Esophagus muscularis mucosa (tissue), 4 donors: Measurements from ENCODE around the gene ZNF319. TPM values are rescaled to one million over a fixed set of nuclear protein-coding genes. Genes with fewer than 3 reads are reported as not detected.

Experiments used
- DNase-seq: peaks from one replicate; pipeline ENCODE4 v3.0.0-alpha.2; 2017; ENCODE audit errors: extremely low spot score
- H3K27ac ChIP-seq, 4 donors: fragments of 200-600 bp; sonication (generic); replicated peaks in 1 of 4; 1 replicate in 3 of 4; 2 replicates in 1 of 4; pipeline ENCODE4 v1.5.1; 2016 to 2019; ENCODE audit warnings: mild to moderate bottlenecking in 1 of 4
- H3K27me3 ChIP-seq, 4 donors: fragments of 200-600 bp; sonication (generic); one replicate each; pipeline versions ENCODE4 v1.5.1 to v1.6.0; 2016 to 2019
- H3K36me3 ChIP-seq, 4 donors: fragments of 200-600 bp; sonication (generic); one replicate each; pipeline ENCODE4 v1.5.1; 2016 to 2019
- H3K4me1 ChIP-seq, 4 donors: fragments of 200-600 bp; sonication (generic); one replicate each; pipeline ENCODE4 v1.5.1; 2016 to 2019
- H3K4me3 ChIP-seq, 4 donors: fragments of 200-600 bp; sonication (generic); 1 replicate in 2 of 4; 2 replicates in 2 of 4; pipeline ENCODE4 v1.5.1; 2016 to 2019; ENCODE audit warnings: mild to moderate bottlenecking in 4 of 4, moderate library complexity in 1 of 4
- H3K9me3 ChIP-seq, 4 donors: fragments of 200-600 bp; sonication (generic); 1 replicate in 3 of 4; 2 replicates in 1 of 4; pipeline ENCODE4 v1.5.1; 2016 to 2019
- CTCF ChIP-seq, 3 experiments: fragments of 200-600 bp in 2 of 3; fragments of 450-650 bp in 1 of 3; sonication (generic) in 2 of 3; IDR thresholded peaks; one replicate each; pipeline ENCODE4 v1.5.1; 2017 to 2019; ENCODE audit warnings: antibody characterized with exemption in 3 of 3, mild to moderate bottlenecking in 2 of 3, moderate library complexity in 1 of 3
- EP300 ChIP-seq: sonication (generic); formaldehyde crosslinking; IDR thresholded peaks from one replicate; pipeline ENCODE4 v1.6.1; 2017; ENCODE audit warnings: antibody characterized with exemption
- POLR2A ChIP-seq: fragments of 450-650 bp; IDR thresholded peaks from one replicate; pipeline ENCODE4 v1.6.1; 2017; ENCODE audit warnings: antibody characterized with exemption, moderate library complexity, mild to moderate bottlenecking, low read depth
- POLR2AphosphoS5 ChIP-seq, 2 donors: sonication (generic); formaldehyde crosslinking; IDR thresholded peaks; one replicate each; pipeline ENCODE4 v1.6.1; 2017; ENCODE audit warnings: antibody characterized with exemption in 2 of 2
- WGBS: methylation state at CpG from one replicate; pipeline ENCODE4 v1.1.5; 2018; 5-methylcytosine and 5-hydroxymethylcytosine counted together
- intact Hi-C: fragments of 100-400 bp; cut with DNase I; formaldehyde crosslinking; loops from one replicate; pipeline ENCODE4 v1.15.1; 2023
- total RNA-seq, 4 donors: library from RNA; depleted of rRNA; stranded (reverse); fragments of >200 nt; gene quantifications; one replicate each; pipeline versions ENCODE4 v1.1.0 to v1.2.1, GENCODE V29; 2016

Gene ZNF319
- total RNA-seq, 4 donors from 2014 or later, result 7.1 to 20.9 (median 12.8) TPM

DNA sequence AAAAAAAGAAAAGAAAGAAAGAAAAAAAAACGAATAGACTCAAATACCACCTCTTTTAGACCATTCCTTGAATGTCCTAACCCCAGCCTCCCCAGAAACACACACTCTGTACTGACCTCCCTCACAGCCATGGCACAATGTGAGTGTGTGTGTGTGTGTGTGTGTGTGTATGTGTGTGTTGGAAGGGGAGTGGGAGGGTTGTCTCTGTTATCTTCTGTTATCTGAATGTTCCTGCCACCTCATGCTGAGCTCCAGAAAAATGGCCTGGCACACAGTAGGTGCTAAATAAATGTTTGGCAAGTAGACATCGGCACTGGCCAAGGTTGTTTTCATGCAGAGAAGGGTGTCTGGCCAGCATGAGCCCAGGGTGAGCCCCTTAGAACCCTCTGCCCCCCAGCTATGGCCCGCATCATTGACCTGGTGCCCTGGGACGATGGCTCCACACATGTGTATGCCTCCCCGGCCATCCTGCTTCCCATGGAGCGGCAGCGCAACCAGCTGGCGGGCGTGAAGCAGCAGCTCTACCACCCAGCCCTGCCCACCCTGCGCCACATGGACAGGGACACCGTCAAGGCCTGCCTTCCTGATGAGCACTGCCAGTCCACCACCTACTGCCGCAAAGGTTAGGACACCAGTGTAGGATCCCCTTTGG lies 22.9 kb downstream of the ZNF319 start:
- H3K9me3 ChIP-seq, result no peaks in the 10 kb centered on the region
- 80% methylated on average over 6 of the region's 12 CpGs for WGBS
- H3K27ac ChIP-seq, result no peak overlapping the region
- no peaks in the 10 kb centered on the region for H3K36me3 ChIP-seq
- intact Hi-C loops, result no loop called here
- DNase-seq, result no peak
- H3K4me3 ChIP-seq, result no peak overlapping the region
- peaks cover 0 to 14% (median 10%) of the 10 kb centered on the region in 4 donors for H3K4me1 ChIP-seq
- H3K27me3 ChIP-seq, result no peaks in the 10 kb centered on the region
- TF ChIP-seq POLR2A (no peak), POLR2AphosphoS5 (IDR thresholded peaks at IDR 0.05) (no peak), EP300 (no peak), CTCF (IDR thresholded peaks at IDR 0.05) (no peak)

DNA sequence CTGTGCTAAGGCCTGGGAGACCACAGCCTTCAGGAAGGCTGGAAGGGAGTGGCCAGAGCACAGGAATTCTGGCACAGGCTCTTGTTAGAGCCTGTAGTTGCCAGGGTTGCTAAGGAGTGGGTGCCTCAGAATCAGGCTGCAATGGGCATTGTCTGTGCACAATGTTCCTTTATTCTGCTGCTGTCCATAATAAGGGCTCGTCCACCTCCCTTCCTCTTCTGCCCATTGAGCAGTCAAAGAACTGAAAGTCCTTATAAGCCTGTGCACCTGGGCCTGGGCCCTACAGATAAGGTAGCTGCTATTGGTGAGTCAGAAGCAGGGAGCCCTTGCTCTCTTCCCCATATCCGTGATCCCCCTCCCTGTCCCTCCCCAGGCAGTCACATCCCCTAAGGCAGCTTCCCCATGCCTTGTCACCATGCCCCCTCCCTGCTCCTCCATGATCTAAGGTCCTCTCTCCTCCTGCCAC lies 24.1 kb downstream of the ZNF319 start:
- 55% methylated on average over 2 of the region's 2 CpGs for WGBS
- no peaks in the 10 kb centered on the region for H3K9me3 ChIP-seq
- peaks cover 0 to 14% (median 10%) of the 10 kb centered on the region in 4 donors for H3K4me1 ChIP-seq
- no peak for DNase-seq
- H3K27ac ChIP-seq, result peak overlapping the region in 3 of 4 donors; percentile 22 to 51 (median 31)
- H3K36me3 ChIP-seq, result no peaks in the 10 kb centered on the region
- intact Hi-C loops, result no loop called here
- no peak for TF ChIP-seq POLR2A
- no peak for TF ChIP-seq CTCF (IDR thresholded peaks at IDR 0.05)
- no peak for TF ChIP-seq POLR2AphosphoS5 (IDR thresholded peaks at IDR 0.05)
- TF ChIP-seq EP300, result no peak
- no peaks in the 10 kb centered on the region for H3K27me3 ChIP-seq
- no peak overlapping the region for H3K4me3 ChIP-seq

GRCh38 chr16:57972306-57972705 lies 28.2 kb downstream of the ZNF319 start:
- H3K36me3 ChIP-seq, result no peaks in the 10 kb centered on the region
- H3K4me3 ChIP-seq, result no peak overlapping the region
- no peak overlapping the region for H3K27ac ChIP-seq
- WGBS, result 76% methylated on average over 4 of the region's 4 CpGs
- no peaks in the 10 kb centered on the region for H3K9me3 ChIP-seq
- intact Hi-C loops, result no loop called here
- DNase-seq, result no peak
- H3K4me1 ChIP-seq, result peaks cover 0 to 14% (median 10%) of the 10 kb centered on the region in 4 donors
- TF ChIP-seq CTCF (IDR thresholded peaks at IDR 0.05) (no peak), EP300 (no peak), POLR2AphosphoS5 (IDR thresholded peaks at IDR 0.05) (no peak), POLR2A (no peak)
- no peaks in the 10 kb centered on the region for H3K27me3 ChIP-seq

DNA sequence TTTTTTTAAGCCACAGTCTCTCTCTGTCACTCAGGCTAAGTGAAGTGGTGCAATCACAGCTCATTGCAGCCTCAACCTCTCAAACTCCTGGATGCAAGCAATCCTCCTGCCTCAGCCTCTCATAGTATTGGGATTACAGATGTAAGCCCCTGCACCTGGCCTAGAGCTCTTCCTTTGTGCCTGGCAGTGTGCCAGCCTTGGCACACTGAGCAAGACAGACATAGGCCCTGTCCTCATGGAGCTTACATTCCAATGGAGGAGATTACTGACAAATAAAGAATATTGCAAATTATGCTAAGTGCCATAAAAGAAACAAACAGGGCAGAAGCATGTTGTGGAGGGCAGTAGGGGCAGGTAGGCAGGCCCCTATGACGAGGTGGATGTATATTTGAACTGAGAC lies 28.6 kb downstream of the ZNF319 start:
- intact Hi-C loops, result no loop called here
- peaks cover 0 to 13% (median 10%) of the 10 kb centered on the region in 4 donors for H3K4me1 ChIP-seq
- no peaks in the 10 kb centered on the region for H3K27me3 ChIP-seq
- H3K27ac ChIP-seq, result no peak overlapping the region
- no peaks in the 10 kb centered on the region for H3K36me3 ChIP-seq
- WGBS, result 74% methylated on average over 1 of the region's 1 CpG
- H3K9me3 ChIP-seq, result no peaks in the 10 kb centered on the region
- no peak for DNase-seq
- TF ChIP-seq EP300 (no peak), CTCF (IDR thresholded peaks at IDR 0.05) (no peak), POLR2A (no peak), POLR2AphosphoS5 (IDR thresholded peaks at IDR 0.05) (no peak)
- no peak overlapping the region for H3K4me3 ChIP-seq

DNA sequence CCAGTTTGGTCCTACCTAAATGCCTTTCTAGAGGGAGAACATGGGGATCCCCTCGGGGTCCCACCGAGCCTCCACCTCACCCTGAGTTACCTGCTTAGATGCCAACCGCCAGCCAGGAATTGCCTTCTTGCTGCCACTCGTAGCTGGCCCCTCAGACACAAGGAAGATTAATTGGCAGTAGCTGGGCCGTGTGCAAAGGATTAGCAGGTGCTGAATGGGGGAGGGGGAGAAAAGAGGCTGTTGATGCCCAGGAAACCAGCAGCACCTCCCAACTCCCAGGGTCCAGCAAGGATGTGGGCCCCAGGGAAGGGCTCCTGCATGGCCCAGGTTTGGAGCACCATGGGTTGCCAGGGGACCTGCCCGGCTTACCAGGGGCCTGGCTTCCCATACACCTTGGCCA lies 29.5 kb downstream of the ZNF319 start, which contains the start of gene CNGB1:
TSS of gene CNGB1 (minus strand) at position 159 of the 400 bp plus-strand sequence. CDS start 3,842 bp downstream, outside the sequence.
- peaks cover 0 to 4% (median 3%) of the 10 kb centered on the region in 4 donors for H3K4me1 ChIP-seq
- H3K27ac ChIP-seq, result no peak within 1 kb of the TSS
- no peaks in the 10 kb centered on the region for H3K36me3 ChIP-seq
- no peaks in the 10 kb centered on the region for H3K27me3 ChIP-seq
- no peaks in the 10 kb centered on the region for H3K9me3 ChIP-seq
- intact Hi-C loops, result no loop called here
- H3K4me3 ChIP-seq, result no peak within 1 kb of the TSS
- WGBS, result 65% methylated on average over 6 of the region's 6 CpGs
- no peak for TF ChIP-seq EP300
- DNase-seq, result no peak
